OCI-LY7 (cell line): ENCODE results near the gene POLR2L. TPM values are rescaled to one million over a fixed set of nuclear protein-coding genes. Genes with fewer than 3 reads are reported as not detected.

ENCODE experiments used
- BruUV-seq: library from RNA; stranded (reverse); fragments of 400-500 nt; replicated peaks from 2 replicates; lab custom pipeline; 2021; lab: Mats Ljungman, UMichigan
- CTCF ChIA-PET: fragments of 300-600 bp; sonication (Branson Sonifier 250); formaldehyde crosslinking; loops from one replicate; lab custom pipeline; 2022; ENCODE audit warnings: antibody characterized with exemption; ENCODE audit not compliant: unreplicated experiment; lab: Charles Lee
- POLR2A ChIA-PET: fragments of 300-600 bp; sonication (Branson Sonifier 250); formaldehyde crosslinking; loops from one replicate; lab custom pipeline; 2022; ENCODE audit warnings: antibody characterized with exemption; lab: Charles Lee
- DNase-seq: peaks from one replicate; pipeline ENCODE4 v3.0.0-alpha.2; 2015; ENCODE audit warnings: low spot score
- H2AFZ ChIP-seq: fragments of 200-600 bp; sonication (generic), shearing (Covaris generic); 2 replicates; pipeline ENCODE4 v1.6.1; 2014; ENCODE audit warnings: mild to moderate bottlenecking, antibody characterized with exemption, low read length, moderate library complexity
- H3K27ac ChIP-seq: fragments of 200-600 bp; sonication (generic); 2 replicates; pipeline ENCODE4 v1.5.1; 2014; ENCODE audit warnings: mixed run types, low read depth, mild to moderate bottlenecking, moderate library complexity, low read length, inconsistent platforms; ENCODE audit not compliant: poor library complexity, severe bottlenecking
- H3K36me3 ChIP-seq: fragments of 200-600 bp; sonication (generic); 2 replicates; pipeline ENCODE4 v1.6.1; 2014; ENCODE audit warnings: mild to moderate bottlenecking, antibody characterized with exemption, low read length, moderate library complexity, mixed read lengths; ENCODE audit not compliant: insufficient read depth
- H3K4me1 ChIP-seq: fragments of 200-600 bp; sonication (generic); 2 replicates; pipeline ENCODE4 v1.5.1; 2014; ENCODE audit warnings: mild to moderate bottlenecking, low read length; ENCODE audit not compliant: insufficient read depth, poor library complexity, severe bottlenecking
- H3K4me2 ChIP-seq: fragments of 200-600 bp; sonication (generic); 2 replicates; pipeline ENCODE4 v1.6.1; 2014; ENCODE audit warnings: mild to moderate bottlenecking, low read length
- H3K4me3 ChIP-seq: fragments of 200-600 bp; sonication (generic); 2 replicates; pipeline ENCODE4 v1.5.1; 2014; ENCODE audit warnings: mild to moderate bottlenecking, low read depth, low read length; ENCODE audit not compliant: poor library complexity, severe bottlenecking
- H3K79me2 ChIP-seq: fragments of 200-600 bp; sonication (generic); 2 replicates; pipeline ENCODE4 v1.6.1; 2016; ENCODE audit warnings: low read depth, mild to moderate bottlenecking, low read length, moderate library complexity, mixed read lengths; ENCODE audit not compliant: insufficient read depth
- H3K9me2 ChIP-seq: fragments of 200-600 bp; sonication (generic); 2 replicates; pipeline ENCODE4 v1.6.1; 2016; ENCODE audit warnings: mild to moderate bottlenecking, low read length, mixed read lengths; ENCODE audit not compliant: insufficient read depth
- H3K9me3 ChIP-seq: fragments of 200-600 bp; sonication (generic); 2 replicates; pipeline ENCODE4 v1.6.1; 2014; ENCODE audit warnings: mild to moderate bottlenecking, mixed run types, low read length, mixed read lengths
- H4K20me1 ChIP-seq: fragments of 200-600 bp; sonication (generic); 2 replicates; pipeline ENCODE4 v1.6.1; 2014; ENCODE audit warnings: mild to moderate bottlenecking, antibody characterized with exemption, low read length, moderate library complexity, mixed read lengths; ENCODE audit not compliant: insufficient read depth
- CTCF ChIP-seq: fragments of 200-600 bp; sonication (generic); conservative IDR thresholded peaks from 2 replicates; pipeline ENCODE4 v1.5.1; 2014; ENCODE audit warnings: mild to moderate bottlenecking, antibody characterized with exemption, low read length, moderate library complexity, mixed read lengths
- EZH2phosphoT487 ChIP-seq: fragments of 200-600 bp; sonication (generic); IDR thresholded peaks from 2 replicates; pipeline ENCODE4 v1.6.1; 2018; ENCODE audit warnings: low read depth, borderline replicate concordance, mild to moderate bottlenecking, mixed run types, antibody characterized with exemption, low read length, moderate library complexity, mixed read lengths
- intact Hi-C: fragments of 100-400 bp; cut with micrococcal nuclease; formaldehyde crosslinking; loops from one replicate; pipeline ENCODE4 v1.10.0; 2022; ENCODE audit not compliant: unreplicated experiment
- total RNA-seq, 2 experiments: library from RNA; depleted of rRNA in 1 of 2; stranded (reverse); fragments of >200 nt in 1 of 2; shearing (Covaris generic) in 1 of 2; gene quantifications; 2 replicates each; pipeline ENCODE4 v1.2.3, GENCODE V29; 2014 to 2022

Gene POLR2L
- total RNA-seq, 2 experiments from 2014 or later: 88.3 to 206 TPM

- intact Hi-C loops: loop anchor here (5.0 kb wide), 2 partner anchors 61 to 131 kb away; no protein-coding TSS in a partner anchor
- no TSS peak for BruUV-seq
- H3K4me1 ChIP-seq: peaks cover 36% of the 10 kb centered on the region
These were observed 3.7 kb upstream of the POLR2L start for GRCh38 chr11:845872-846495.

DNA sequence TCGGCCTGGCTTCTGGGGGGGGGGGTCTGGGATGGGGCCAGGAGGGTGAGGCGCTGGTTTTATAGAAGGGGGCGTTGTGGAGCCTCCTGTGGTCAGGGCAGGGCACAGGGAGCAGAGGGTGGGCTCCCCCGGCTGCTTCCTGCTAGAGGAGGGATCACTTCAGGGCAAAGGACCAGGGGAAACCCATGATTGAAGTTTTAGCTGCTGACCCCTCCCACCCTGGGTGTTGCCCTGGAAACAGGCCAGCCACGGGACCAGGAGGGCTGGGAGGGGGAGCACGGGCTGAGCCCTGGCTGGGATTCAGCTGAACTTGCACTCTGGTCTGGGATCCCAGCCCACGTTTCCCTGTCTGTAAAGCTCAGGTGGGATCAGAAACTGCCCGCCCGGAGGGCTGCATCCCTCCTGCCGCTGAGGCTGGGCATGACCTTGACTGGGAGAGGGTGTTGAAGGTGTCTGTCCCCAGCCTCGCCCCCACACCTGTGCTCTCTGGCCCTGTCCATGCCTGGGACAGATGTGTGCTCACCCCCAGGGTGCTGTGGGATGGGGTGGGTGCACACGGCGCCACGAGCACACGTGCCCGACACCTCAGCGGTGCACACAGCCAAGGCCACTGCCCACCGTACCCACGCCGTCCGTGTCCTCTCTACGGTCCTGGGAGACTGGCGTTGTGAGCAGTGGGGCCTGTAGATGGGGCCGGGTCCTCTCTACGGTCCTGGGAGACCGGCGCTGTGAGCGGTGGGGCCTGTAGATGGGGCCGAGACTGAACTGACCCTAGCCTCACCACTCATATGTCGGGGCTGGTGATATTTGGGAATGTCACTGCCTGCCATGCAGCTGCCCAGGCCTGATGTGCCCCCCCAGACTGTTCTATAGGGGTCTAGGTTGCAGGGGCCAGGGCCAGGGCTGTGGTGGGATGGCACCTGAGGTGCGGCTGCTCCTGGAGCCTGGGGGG lies 2.6 kb upstream of the POLR2L start:
- Histone ChIP-seq H3K36me3 (peaks cover 8% of the 10 kb centered on the region; the same call in 1 of the 2 replicates), H3K9me3 (no peaks in the 10 kb centered on the region), H4K20me1 (peaks cover 10% of the 10 kb centered on the region; the same call in 1 of the 2 replicates), H3K27ac (no peak overlapping the region), H2AFZ (no peak overlapping the region), H3K79me2 (peaks cover 18% of the 10 kb centered on the region), H3K4me2 (no peak overlapping the region; the same call in 1 of the 2 replicates), H3K9me2 (no peaks in the 10 kb centered on the region), H3K4me1 (peaks cover 40% of the 10 kb centered on the region), H3K4me3 (no peak overlapping the region)
- no peak for TF ChIP-seq EZH2phosphoT487
- no peak for TF ChIP-seq CTCF
- POLR2A ChIA-PET: interaction anchor here (0.8 kb wide), 1 partner anchor 23 kb away, joined by 3 read pairs; no protein-coding TSS in a partner anchor
- CTCF ChIA-PET: interaction anchor here (0.6 to 0.7 kb wide), 2 partner anchors 11 to 420 kb away, joined by 3 read pairs; no protein-coding TSS in a partner anchor
- no TSS peak for BruUV-seq
- intact Hi-C loops: loop anchor here (5.0 kb wide), 2 partner anchors 62 to 132 kb away; no protein-coding TSS in a partner anchor
- peak; percentile 32 for DNase-seq

More at GRCh38 chr11:845872-846495, 3.7 kb upstream of the POLR2L start:
- no peak overlapping the region for H2AFZ ChIP-seq
- peaks cover 4% of the 10 kb centered on the region; the same call in 1 of the 2 replicates for H4K20me1 ChIP-seq
- no peaks in the 10 kb centered on the region for H3K36me3 ChIP-seq
- no peak for DNase-seq
- H3K9me3 ChIP-seq: no peaks in the 10 kb centered on the region
- H3K9me2 ChIP-seq: no peaks in the 10 kb centered on the region
- CTCF ChIA-PET: interaction anchor here (0.6 kb wide), 2 partner anchors 27 to 421 kb away, joined by 3 read pairs; no protein-coding TSS in a partner anchor
- peaks cover 13% of the 10 kb centered on the region for H3K79me2 ChIP-seq
- H3K4me2 ChIP-seq: no peak overlapping the region
- POLR2A ChIA-PET: interaction anchor here (0.8 kb wide), 1 partner anchor 35 kb away, joined by 6 read pairs; no protein-coding TSS in a partner anchor
- no peak overlapping the region for H3K4me3 ChIP-seq
- H3K27ac ChIP-seq: no peak overlapping the region
- no peak for TF ChIP-seq EZH2phosphoT487
- no peak for TF ChIP-seq CTCF
